A549 (cell line): ENCODE results near the gene E2F2. TPM values are rescaled to one million over a fixed set of nuclear protein-coding genes. Genes with fewer than 3 reads are reported as not detected.

ENCODE experiments used
- ATAC-seq, 2 experiments: fragments of 200-7000 bp in 1 of 2; fragments of >200 bp in 1 of 2; cut with Nextera tagmentation in 1 of 2; cut with Tn5 transposase in 1 of 2; 3 replicates each; pipeline versions ENCODE4 v1.8.0 to v1.9.1; 2018 to 2020; ENCODE audit warnings: mild to moderate bottlenecking in 1 of 2, moderate library complexity in 1 of 2
- CTCF ChIA-PET: fragments of 300-600 bp; sonication (Branson Sonifier 250); formaldehyde crosslinking; extraction: SDS; loops from one replicate; lab custom pipeline; 2021; ENCODE audit warnings: antibody characterized with exemption, inconsistent platforms; lab: Yijun Ruan, JAX
- POLR2A ChIA-PET: fragments of 350-600 bp; formaldehyde crosslinking; extraction: SDS; loops from one replicate; lab custom pipeline; 2021; ENCODE audit warnings: antibody characterized with exemption, inconsistent platforms; lab: Yijun Ruan, JAX
- DNase-seq, 2 experiments: peaks; one replicate each; pipeline versions ENCODE4 v3.0.0 to v3.0.0-alpha.2; 2011 to 2016; ENCODE audit warnings: low read depth in 1 of 2, low spot score in 1 of 2
- FAIRE-seq: peaks from 2 replicates; lab custom pipeline; 2011; peaks lifted over from hg19 to GRCh38; lab: Jason Lieb, UNC
- H3K27ac ChIP-seq, 2 experiments: fragments of >200 bp; sonication (Bioruptor Twin); formaldehyde crosslinking; 3 replicates each; pipeline ENCODE4 v1.5.1; 2016 to 2017
- H3K4me1 ChIP-seq: fragments of >200 bp; sonication (Bioruptor Twin); formaldehyde crosslinking; 3 replicates; pipeline ENCODE4 v1.6.1; 2016
- H3K4me2 ChIP-seq: fragments of >200 bp; sonication (Bioruptor Twin); formaldehyde crosslinking; 3 replicates; pipeline ENCODE4 v1.6.1; 2016
- H3K4me3 ChIP-seq: fragments of >200 bp; sonication (Bioruptor Twin); formaldehyde crosslinking; 3 replicates; pipeline ENCODE4 v1.5.1; 2016
- H3K9me3 ChIP-seq: fragments of >200 bp; sonication (Bioruptor Twin); formaldehyde crosslinking; 3 replicates; pipeline ENCODE4 v1.6.1; 2016
- BHLHE40 ChIP-seq: IDR thresholded peaks from 2 replicates; pipeline ENCODE4 v1.6.1; 2012; ENCODE audit warnings: low read depth, low read length, inconsistent platforms
- CBX2 ChIP-seq: fragments of 200-600 bp; sonication (generic); IDR thresholded peaks from 2 replicates; pipeline ENCODE4 v1.6.1; 2016; ENCODE audit warnings: low read depth, mild to moderate bottlenecking, borderline replicate concordance
- EHF ChIP-seq: fragments of 250-450 bp; sonication (Bioruptor Pico); IDR thresholded peaks from 2 replicates; pipeline ENCODE4 v1.5.0; 2020; ENCODE audit warnings: mild to moderate bottlenecking
- ELK1 ChIP-seq: fragments of 150-350 bp; IDR thresholded peaks from 2 replicates; pipeline ENCODE4 v1.6.1; 2014; ENCODE audit warnings: low read depth, mild to moderate bottlenecking, low read length
- FOSL2 ChIP-seq, 2 experiments: fragments of 450-650 bp in 1 of 2; fragments of >200 bp in 1 of 2; sonication (Bioruptor Twin) in 1 of 2; formaldehyde crosslinking; IDR thresholded peaks; 2 replicates each; pipeline versions ENCODE4 v1.5.0 to v1.6.1; 2016 to 2020; ENCODE audit warnings: mild to moderate bottlenecking in 1 of 2, moderate library complexity in 1 of 2
- FOXS1 ChIP-seq: fragments of 250-450 bp; sonication (Bioruptor Pico); IDR thresholded peaks from 2 replicates; pipeline ENCODE4 v1.5.0; 2020; ENCODE audit warnings: mild to moderate bottlenecking, moderate library complexity
- GATA3 ChIP-seq: IDR thresholded peaks from 2 replicates; pipeline ENCODE4 v1.6.1; 2012; ENCODE audit warnings: borderline replicate concordance
- HMGXB4 ChIP-seq: fragments of 250-450 bp; sonication (Bioruptor Pico); IDR thresholded peaks from 2 replicates; pipeline ENCODE4 v1.5.0; 2021; ENCODE audit warnings: mild to moderate bottlenecking, moderate library complexity, borderline replicate concordance
- HOXA7 ChIP-seq: fragments of 250-450 bp; sonication (Bioruptor Pico); IDR thresholded peaks from 2 replicates; pipeline ENCODE4 v1.5.0; 2020; ENCODE audit warnings: mild to moderate bottlenecking, moderate library complexity
- HOXB13 ChIP-seq: fragments of 250-450 bp; sonication (Bioruptor Pico); IDR thresholded peaks from 2 replicates; pipeline ENCODE4 v1.5.0; 2020; ENCODE audit warnings: low read depth, mild to moderate bottlenecking, moderate library complexity
- HOXB5 ChIP-seq: fragments of 250-450 bp; sonication (Bioruptor Pico); IDR thresholded peaks from 2 replicates; pipeline ENCODE4 v1.5.0; 2020; ENCODE audit warnings: mild to moderate bottlenecking, moderate library complexity
- JUNB ChIP-seq: fragments of >200 bp; sonication (Bioruptor Twin); formaldehyde crosslinking; IDR thresholded peaks from 2 replicates; pipeline ENCODE4 v1.6.1; 2016
- KDM1A ChIP-seq: fragments of 200-600 bp; sonication (generic); IDR thresholded peaks from 2 replicates; pipeline ENCODE4 v1.6.1; 2016; ENCODE audit warnings: low read depth, mild to moderate bottlenecking
- KDM5A ChIP-seq: fragments of 200-600 bp; sonication (generic); IDR thresholded peaks from 2 replicates; pipeline ENCODE4 v1.6.1; 2016; ENCODE audit warnings: antibody characterized with exemption, mild to moderate bottlenecking
- NR3C1 ChIP-seq: fragments of >200 bp; sonication (Bioruptor Twin); formaldehyde crosslinking; IDR thresholded peaks from 3 replicates; pipeline ENCODE4 v1.6.1; 2017
- PHF8 ChIP-seq: fragments of 200-600 bp; sonication (generic); IDR thresholded peaks from 2 replicates; pipeline ENCODE4 v1.6.1; 2016; ENCODE audit warnings: low read depth, mild to moderate bottlenecking, antibody characterized with exemption, moderate library complexity, borderline replicate concordance
- POLR2A ChIP-seq: IDR thresholded peaks from 2 replicates; pipeline ENCODE4 v1.6.1; 2012; ENCODE audit warnings: mild to moderate bottlenecking, low read length
- POLR2AphosphoS2 ChIP-seq: conservative IDR thresholded peaks from 2 replicates; pipeline ENCODE4 v1.6.1; 2012; ENCODE audit warnings: low read length, improper control_type of control experiment, inconsistent platforms
- RAD21 ChIP-seq, 2 experiments: fragments of >200 bp in 1 of 2; sonication (Bioruptor Twin) in 1 of 2; formaldehyde crosslinking in 1 of 2; IDR thresholded peaks in 1 of 2; conservative IDR thresholded peaks in 1 of 2; 2 replicates in 1 of 2; 3 replicates in 1 of 2; pipeline ENCODE4 v1.6.1; 2012 to 2018; ENCODE audit warnings: inconsistent platforms in 1 of 2
- SREBF2 ChIP-seq: fragments of 450-650 bp; IDR thresholded peaks from 2 replicates; pipeline ENCODE4 v1.6.1; 2014; ENCODE audit warnings: mild to moderate bottlenecking, moderate library complexity
- TFCP2L1 ChIP-seq: fragments of 250-450 bp; sonication (Bioruptor Pico); IDR thresholded peaks from 2 replicates; pipeline ENCODE4 v1.5.0; 2021; ENCODE audit warnings: mild to moderate bottlenecking
- USF2 ChIP-seq: fragments of 450-650 bp; IDR thresholded peaks from 2 replicates; pipeline ENCODE4 v1.6.1; 2014; ENCODE audit warnings: antibody characterized with exemption
- ZC3H11A ChIP-seq: fragments of 450-650 bp; IDR thresholded peaks from 2 replicates; pipeline ENCODE4 v1.6.1; 2014; ENCODE audit warnings: antibody characterized with exemption, mild to moderate bottlenecking
- ZFP36 ChIP-seq: fragments of 450-650 bp; IDR thresholded peaks from 2 replicates; pipeline ENCODE4 v1.6.1; 2014; ENCODE audit warnings: borderline replicate concordance; ENCODE audit not compliant: partially characterized antibody
- ZSCAN20 ChIP-seq: fragments of 250-450 bp; sonication (Bioruptor Pico); IDR thresholded peaks from 2 replicates; pipeline ENCODE4 v1.8.0; 2022; ENCODE audit warnings: mild to moderate bottlenecking, moderate library complexity
- WGBS: methylation state at CpG from one replicate; pipeline ENCODE4 v1.1.6; 2017; ENCODE audit errors: missing lambda C conversion rate; 5-methylcytosine and 5-hydroxymethylcytosine counted together
- polyA plus RNA-seq, 4 experiments: library from polyadenylated mRNA; depleted of rRNA in 3 of 4; stranded (reverse); fragments of >200 nt; fragmentation: RNase III in 1 of 4; extraction: RNeasy Plus Mini Kit Qiagen cat#74134 plus additional on column Dnase treatment in 1 of 4; gene quantifications; 2 replicates in 3 of 4; 3 replicates in 1 of 4; pipeline ENCODE4 v1.2.3, GENCODE V29; 2011 to 2017

Gene E2F2
- polyA plus RNA-seq, 2 of the 4 experiments (the other 2 are of a cell fraction) = 0.90 to 3.4 TPM

- POLR2A ChIA-PET = interaction anchor here (1.7 to 8.4 kb wide), 2 partner anchors 11 to 14 kb away, joined by 6 to 168 read pairs; partner anchors contain the start of gene ID3
- CTCF ChIA-PET = interaction anchor here (0.5 to 4.2 kb wide), 5 partner anchors 9 to 63 kb away, joined by 3 to 30 read pairs (median 24); no protein-coding TSS in a partner anchor
- DNase-seq = no peak
- ATAC-seq = no peak
- Histone ChIP-seq H3K9me3 (no peaks in the 10 kb centered on the region), H3K27ac (peak overlapping the region; percentile 96 to 100), H3K4me1 (peaks cover 61% of the 10 kb centered on the region), H3K4me2 (no peak overlapping the region), H3K4me3 (no peak overlapping the region)
- WGBS = 85% methylated on average over 2 of the region's 2 CpGs
- no peak for FAIRE-seq
- TF ChIP-seq FOXS1 (CRISPR knock-in tag) (no peak), HOXB5 (CRISPR knock-in tag) (no peak), SREBF2 (no peak), POLR2A (no peak), HOXB13 (CRISPR knock-in tag) (no peak), RAD21 (conservative IDR thresholded peaks at IDR 0.05 in 1 of 2, IDR thresholded peaks at IDR 0.05 in 1 of 2) (no peak), CBX2 (no peak)
These were observed 43.3 kb upstream of the E2F2 start for GRCh38 chr1:23574265-23574754.

- ChIA-PET POLR2A (interaction anchor here (8.4 kb wide), 1 partner anchor 14 kb away, joined by 168 read pairs; the partner anchor contains the start of gene ID3), CTCF (interaction anchor here (1.1 to 3.3 kb wide), 4 partner anchors 10 to 63 kb away, joined by 3 to 10 read pairs (median 5); no protein-coding TSS in a partner anchor)
- TF ChIP-seq FOSL2 (IDR thresholded peaks at IDR 0.05) (no peak), FOSL2 (CRISPR knock-in tag; IDR thresholded peaks at IDR 0.05) (no peak), HOXA7 (no peak), PHF8 (no peak), ZFP36 (peak; percentile 43), TFCP2L1 (CRISPR knock-in tag) (no peak), HMGXB4 (CRISPR knock-in tag) (no peak), KDM1A (0 out of 2 replicates have a peak, but pooled peaks have one; percentile 38), EHF (CRISPR knock-in tag) (no peak), ZC3H11A (no peak), JUNB (no peak), USF2 (no peak)
- 89% methylated on average over 4 of the region's 4 CpGs for WGBS
- H3K27ac ChIP-seq = peak overlapping the region; percentile 96 to 100
- peaks cover 61% of the 10 kb centered on the region for H3K4me1 ChIP-seq
- DNase-seq = no peak
- no peak for FAIRE-seq
- H3K4me2 ChIP-seq = no peak overlapping the region
- no peak for ATAC-seq
- no peak overlapping the region for H3K4me3 ChIP-seq
- H3K9me3 ChIP-seq = no peaks in the 10 kb centered on the region
These were observed 42.6 kb upstream of the E2F2 start for GRCh38 chr1:23573574-23574182.

- DNase-seq (no peak), FAIRE-seq (no peak), ATAC-seq (no peak)
- WGBS = 92% methylated on average over 3 of the region's 3 CpGs
- ChIA-PET CTCF (interaction anchor here (0.7 to 3.3 kb wide), 5 partner anchors 11 to 127 kb away, joined by 3 to 10 read pairs (median 3); no protein-coding TSS in a partner anchor), POLR2A (interaction anchor here (8.4 kb wide), 1 partner anchor 12 kb away, joined by 168 read pairs; the partner anchor contains the start of gene ID3)
- Histone ChIP-seq H3K4me1 (peaks cover 52% of the 10 kb centered on the region), H3K4me3 (no peak overlapping the region), H3K27ac (peak overlapping the region in 1 of 2 experiments; percentile 71; a peak in 1 of 6 replicates), H3K4me2 (no peak overlapping the region), H3K9me3 (no peaks in the 10 kb centered on the region)
- TF ChIP-seq ELK1 (no peak), BHLHE40 (no peak), RAD21 (conservative IDR thresholded peaks at IDR 0.05 in 1 of 2, IDR thresholded peaks at IDR 0.05 in 1 of 2) (no peak), NR3C1 (no peak), GATA3 (no peak), POLR2AphosphoS2 (no peak), TFCP2L1 (CRISPR knock-in tag) (no peak), ZSCAN20 (no peak), PHF8 (no peak), KDM5A (no peak)
- TF ChIP-seq, all 56 proteins: peak for 0
These were observed 40.4 kb upstream of the E2F2 start for GRCh38 chr1:23571465-23571864.
